ENCODE results near the gene TMEM33. TPM values are rescaled to one million over a fixed set of nuclear protein-coding genes. Genes with fewer than 3 reads are reported as not detected.

TMEM33 gene
- total RNA-seq, result 41.9 and 59.3 TPM in 2 replicates

GRCh38 chr4:41934901-41935651, at the start of gene TMEM33:
TMEM33 (plus strand) TSS chr4:41935429; CDS start chr4:41935485, 56 bp downstream.

GRCh38 chr4:41981456-41981855, 46.2 kb downstream of the TMEM33 start, which contains the start of gene DCAF4L1:
DCAF4L1 (plus strand) TSS chr4:41981756; CDS start chr4:41981793, 37 bp downstream.

GRCh38 chr4:41990365-41991111, 55.3 kb downstream of the TMEM33 start, which contains the start of gene SLC30A9:
SLC30A9 (plus strand) TSS chr4:41990530; CDS start chr4:41990652, 122 bp downstream.

Other genes with a start within 250 kb of the TMEM33 start
- gene PHOX2B, start 186.7 kb upstream of the TMEM33 start, total RNA-seq, result not detected in 2 replicates
- gene DCAF4L1, start 46.3 kb downstream of the TMEM33 start, total RNA-seq, result under 0.01 and 0.23 TPM in 2 replicates
- 74.5 and 120 TPM in 2 replicates for gene SLC30A9, start 55.1 kb downstream of the TMEM33 start, total RNA-seq
- gene BEND4, start 217.2 kb downstream of the TMEM33 start, total RNA-seq, result not detected in 2 replicates

Data from smooth muscle cell of the umbilical artery (primary cell).